HuH-7 (cell line): ENCODE results near the gene TNFAIP8L2.
"Not testable (repeated sequence)": the region's sequence is repeated elsewhere in the genome, so short reads cannot be mapped to it uniquely, and the experiment has no call there.

Source experiments
- DNase-seq: peaks from one replicate; pipeline ENCODE4 v3.0.0; 2011; ENCODE audit warnings: low spot score

Gene TNFAIP8L2

GRCh38 chr1:151192047-151192446 is 35.6 kb downstream of the TNFAIP8L2 start:
- DNase-seq = no peak

DNA sequence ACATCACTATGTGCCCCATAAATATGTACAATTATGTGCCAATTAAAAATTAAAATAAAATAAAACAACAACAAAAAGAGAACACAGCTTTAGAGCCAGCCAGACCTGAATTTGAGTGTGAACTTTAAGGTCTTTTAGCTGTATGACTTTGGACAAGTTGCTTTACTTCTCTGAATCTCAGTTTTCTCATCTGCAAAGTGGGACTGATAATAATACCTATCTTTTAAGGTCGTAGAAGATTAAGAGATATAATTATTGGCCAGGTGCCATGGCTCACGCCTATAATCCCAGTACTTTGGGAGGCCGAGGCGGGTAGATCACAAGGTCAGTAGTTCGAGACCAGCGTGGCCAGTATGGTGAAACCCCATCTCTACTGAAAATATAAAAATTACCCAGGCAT is 36.9 kb downstream of the TNFAIP8L2 start:
- no peak for DNase-seq

- no peak for DNase-seq
Measured at GRCh38 chr1:151193856-151194255, 37.4 kb downstream of the TNFAIP8L2 start.

GRCh38 chr1:151194894-151195594 is 38.6 kb downstream of the TNFAIP8L2 start:
- DNase-seq = peak; percentile 52

GRCh38 chr1:151196292-151196800 is 39.9 kb downstream of the TNFAIP8L2 start:
- no peak for DNase-seq

DNA sequence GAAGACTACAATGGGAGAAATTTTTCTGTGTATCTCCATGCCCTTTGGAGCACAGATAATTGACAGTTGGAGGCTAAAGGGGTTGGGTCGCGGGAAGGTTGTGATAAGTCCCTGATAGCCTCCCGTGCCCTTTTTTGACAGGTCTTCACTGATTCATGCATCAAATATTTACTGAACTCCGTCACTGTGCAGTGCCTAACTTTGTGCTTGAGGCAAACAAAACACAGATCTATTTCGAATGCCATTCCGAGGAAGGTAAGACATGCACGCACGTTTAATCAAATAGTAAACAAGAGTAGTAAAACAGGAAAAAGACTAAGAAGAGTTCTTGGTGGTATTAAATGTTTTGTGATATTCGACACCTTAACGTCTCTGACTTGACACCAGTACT is 41.4 kb downstream of the TNFAIP8L2 start:
- DNase-seq = no peak

DNA sequence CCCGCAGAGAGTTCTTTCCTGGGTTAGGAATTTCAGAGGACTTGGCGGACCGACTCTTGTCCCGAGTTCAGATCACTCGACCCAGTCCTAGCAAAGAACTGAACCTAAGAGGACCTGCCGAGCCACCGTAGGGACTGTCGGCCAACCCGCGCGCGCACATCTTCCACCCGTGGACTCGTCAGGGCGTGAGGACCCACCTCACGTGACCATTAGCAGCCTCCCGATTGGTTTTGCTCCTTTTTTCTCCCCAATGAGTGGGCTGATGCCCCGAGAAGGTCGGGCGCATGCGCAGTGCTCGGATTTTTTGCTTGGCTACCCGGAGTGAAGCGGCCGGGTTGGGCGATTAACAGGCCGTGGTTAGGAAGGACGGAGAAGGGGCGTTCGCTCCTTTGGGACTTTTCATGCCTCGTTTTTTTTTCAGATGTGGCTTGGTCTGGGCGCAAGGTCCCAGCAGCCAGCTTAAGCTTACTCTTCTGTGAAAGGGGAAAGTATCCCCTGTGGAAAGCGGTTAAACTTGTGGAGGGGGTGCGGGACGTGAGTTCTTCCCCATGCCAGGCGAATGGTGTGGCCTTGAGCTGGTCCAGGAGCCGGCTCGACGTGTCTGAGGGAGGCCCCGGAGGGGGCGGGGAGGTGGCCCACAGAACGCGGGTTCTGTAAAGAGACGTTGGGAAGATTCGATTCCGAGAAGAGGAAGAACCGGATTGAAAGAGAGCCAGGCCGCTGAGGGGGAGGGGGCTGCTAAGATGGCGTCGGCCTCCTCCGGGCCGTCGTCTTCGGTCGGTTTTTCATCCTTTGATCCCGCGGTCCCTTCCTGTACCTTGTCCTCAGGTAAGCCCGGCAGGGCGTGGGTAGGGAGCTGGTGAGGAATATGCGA is 42.0 kb downstream of the TNFAIP8L2 start, which contains the start of gene PIP5K1A:
PIP5K1A (plus strand) TSS at position 299 of the 874 bp plus-strand sequence; CDS start at position 744, 445 bp downstream.
- peak; percentile 90 for DNase-seq

DNA sequence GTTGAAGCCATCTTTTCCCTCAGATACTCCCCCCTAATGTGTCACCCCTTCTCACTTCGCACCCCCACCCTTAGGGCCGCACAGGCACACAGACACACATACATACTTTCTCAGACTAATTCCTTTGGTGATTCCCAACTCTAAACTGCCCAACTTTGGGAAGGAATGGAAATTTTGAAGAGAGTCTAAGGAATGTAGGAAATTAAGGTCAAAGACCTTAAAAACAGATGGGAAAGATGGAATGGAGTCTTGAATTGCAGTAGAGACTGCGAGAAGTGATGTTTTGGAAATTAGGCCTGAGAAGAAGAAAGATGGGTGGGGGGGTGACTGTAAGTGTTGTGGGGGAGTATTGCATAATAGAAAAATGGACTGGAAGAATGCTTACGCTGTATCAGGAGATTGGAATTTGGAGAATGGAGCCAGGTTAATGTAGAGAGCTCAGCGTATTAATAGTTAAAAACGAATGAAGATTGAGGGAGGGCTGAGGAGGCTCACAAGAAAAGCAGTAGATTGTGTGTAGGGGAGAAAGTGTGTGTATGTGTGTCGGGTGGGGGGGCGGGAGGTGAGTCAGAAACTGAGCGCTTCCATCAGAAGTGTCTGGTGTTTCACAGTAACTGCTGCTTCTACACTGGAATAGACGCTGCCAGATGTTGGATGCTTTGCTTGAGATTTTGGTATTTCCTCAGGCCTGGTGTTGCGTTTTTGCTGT is 43.6 kb downstream of the TNFAIP8L2 start:
- DNase-seq = no peak

GRCh38 chr1:151205381-151205965 is 49.0 kb downstream of the TNFAIP8L2 start:
- DNase-seq = not testable (repeated sequence)
